Mesendoderm (in vitro differentiated cells): ENCODE measurements around the gene DRD2.

Source experiments
- DNase-seq: peaks from one replicate; pipeline ENCODE4 v3.0.0; 2013
- H2AK5ac ChIP-seq: 2 replicates; pipeline ENCODE4 v1.6.1; 2013; ENCODE audit warnings: low read length, inconsistent platforms
- H2BK120ac ChIP-seq: 2 replicates; pipeline ENCODE4 v1.6.1; 2013; ENCODE audit warnings: low read depth, mild to moderate bottlenecking, low read length, moderate library complexity, mixed read lengths
- H2BK15ac ChIP-seq: replicated peaks from 2 replicates; pipeline ENCODE4 v1.6.1; 2013; ENCODE audit warnings: low read depth, mild to moderate bottlenecking, moderate library complexity
- H2BK5ac ChIP-seq: 2 replicates; pipeline ENCODE4 v1.6.1; 2013; ENCODE audit warnings: low read length, inconsistent platforms
- H3K18ac ChIP-seq: 2 replicates; pipeline ENCODE4 v1.6.1; 2013; ENCODE audit warnings: mild to moderate bottlenecking, low read length, mixed read lengths
- H3K23ac ChIP-seq: one replicate; pipeline ENCODE4 v1.6.1; 2013; ENCODE audit warnings: low read length
- H3K27ac ChIP-seq: 2 replicates; pipeline ENCODE4 v1.5.1; 2013; ENCODE audit warnings: low read depth, mild to moderate bottlenecking, inconsistent platforms, low read length, moderate library complexity
- H3K27me3 ChIP-seq: 2 replicates; pipeline ENCODE4 v1.6.1; 2013; ENCODE audit warnings: low read length, control low read depth, mild to moderate bottlenecking, inconsistent platforms; ENCODE audit not compliant: insufficient read depth, poor library complexity
- H3K36me3 ChIP-seq: 2 replicates; pipeline ENCODE4 v1.6.1; 2013; ENCODE audit warnings: low read length, inconsistent platforms; ENCODE audit not compliant: control insufficient read depth, insufficient read depth
- H3K4ac ChIP-seq: one replicate; pipeline ENCODE4 v1.6.1; 2013; ENCODE audit warnings: low read depth, mild to moderate bottlenecking, low read length, moderate library complexity
- H3K4me1 ChIP-seq: 2 replicates; pipeline ENCODE4 v1.6.1; 2013; ENCODE audit warnings: low read depth, low read length, inconsistent platforms; ENCODE audit not compliant: control insufficient read depth
- H3K4me2 ChIP-seq: 2 replicates; pipeline ENCODE4 v1.6.1; 2013; ENCODE audit warnings: low read length
- H3K4me3 ChIP-seq: 2 replicates; pipeline ENCODE4 v1.5.1; 2013; ENCODE audit warnings: mild to moderate bottlenecking, low read length
- H3K56ac ChIP-seq: one replicate; pipeline ENCODE4 v1.6.1; 2013; ENCODE audit warnings: low read length
- H3K79me1 ChIP-seq: 2 replicates; pipeline ENCODE4 v1.6.1; 2013; ENCODE audit warnings: low read length, inconsistent platforms
- H3K79me2 ChIP-seq: 2 replicates; pipeline ENCODE4 v1.6.1; 2013; ENCODE audit warnings: mild to moderate bottlenecking, low read length; ENCODE audit not compliant: control insufficient read depth, insufficient read depth
- H3K9ac ChIP-seq: 2 replicates; pipeline ENCODE4 v1.6.1; 2013; ENCODE audit warnings: low read length, inconsistent platforms
- H4K5ac ChIP-seq: one replicate; pipeline ENCODE4 v1.6.1; 2013; ENCODE audit warnings: low read length
- H4K8ac ChIP-seq: one replicate; pipeline ENCODE4 v1.6.1; 2013; ENCODE audit warnings: low read depth, mild to moderate bottlenecking, control low read depth, low read length, moderate library complexity
- WGBS: extraction: QIAGEN DNeasy Blood & Tissue Kit; methylation state at CpG from one replicate; pipeline ENCODE4 v1.1.7; 2013; ENCODE audit warnings: low lambda C conversion rate, missing lambda C conversion rate; ENCODE audit not compliant: insufficient coverage; ENCODE audit errors: extremely low coverage; 5-methylcytosine and 5-hydroxymethylcytosine counted together

DRD2 gene

GRCh38 chr11:113517361-113517760 is 42.2 kb upstream of the DRD2 start:
- Histone ChIP-seq H2BK5ac (no peak overlapping the region), H3K27me3 (no peaks in the 10 kb centered on the region), H3K4me2 (no peak overlapping the region), H3K79me2 (no peaks in the 10 kb centered on the region), H3K4me3 (no peak overlapping the region), H3K9ac (no peak overlapping the region), H2AK5ac (no peak overlapping the region), H2BK120ac (no peak overlapping the region), H4K8ac (no peak overlapping the region), H3K27ac (no peak overlapping the region), H3K23ac (no peak overlapping the region), H2BK15ac (no peak overlapping the region), H3K4me1 (no peaks in the 10 kb centered on the region), H3K79me1 (no peaks in the 10 kb centered on the region), H3K56ac (no peak overlapping the region), H3K4ac (no peak overlapping the region), H3K18ac (no peak overlapping the region), H3K36me3 (no peaks in the 10 kb centered on the region), H4K5ac (no peak overlapping the region)
- no CpG with 5 or more reads among the region's 6 CpGs for WGBS
- DNase-seq, result no peak

GRCh38 chr11:113514856-113515255 is 39.7 kb upstream of the DRD2 start:
- Histone ChIP-seq H3K23ac (no peak overlapping the region), H4K5ac (no peak overlapping the region), H2BK5ac (no peak overlapping the region), H2BK120ac (no peak overlapping the region), H3K27ac (no peak overlapping the region), H3K79me2 (no peaks in the 10 kb centered on the region), H3K18ac (no peak overlapping the region), H3K56ac (no peak overlapping the region), H3K36me3 (no peaks in the 10 kb centered on the region), H3K4me2 (no peak overlapping the region), H3K9ac (no peak overlapping the region), H4K8ac (no peak overlapping the region), H3K4me3 (no peak overlapping the region), H2AK5ac (no peak overlapping the region), H3K79me1 (no peaks in the 10 kb centered on the region), H2BK15ac (no peak overlapping the region), H3K4ac (no peak overlapping the region), H3K27me3 (no peaks in the 10 kb centered on the region), H3K4me1 (no peaks in the 10 kb centered on the region)
- no peak for DNase-seq
- WGBS, result no CpG with 5 or more reads among the region's 2 CpGs

- no peak overlapping the region for H3K27ac ChIP-seq
- no peak overlapping the region for H3K56ac ChIP-seq
- H3K36me3 ChIP-seq, result no peaks in the 10 kb centered on the region
- no peak overlapping the region for H2BK5ac ChIP-seq
- H2AK5ac ChIP-seq, result no peak overlapping the region
- no peak overlapping the region for H3K9ac ChIP-seq
- H3K18ac ChIP-seq, result no peak overlapping the region
- H3K4me1 ChIP-seq, result peaks cover 2% of the 10 kb centered on the region
- DNase-seq, result no peak
- H3K4ac ChIP-seq, result no peak overlapping the region
- H3K79me2 ChIP-seq, result no peaks in the 10 kb centered on the region
- H4K5ac ChIP-seq, result no peak overlapping the region
- H3K4me2 ChIP-seq, result no peak overlapping the region
- H3K79me1 ChIP-seq, result no peaks in the 10 kb centered on the region
- H3K23ac ChIP-seq, result no peak overlapping the region
- no peak overlapping the region for H3K4me3 ChIP-seq
- no peaks in the 10 kb centered on the region for H3K27me3 ChIP-seq
- no peak overlapping the region for H2BK15ac ChIP-seq
- H2BK120ac ChIP-seq, result no peak overlapping the region
- no peak overlapping the region for H4K8ac ChIP-seq
Observed at GRCh38 chr11:113507341-113507740, 32.1 kb upstream of the DRD2 start.

- H3K4me1 ChIP-seq, result peaks cover 2% of the 10 kb centered on the region
- no CpG with 5 or more reads among the region's 1 CpG for WGBS
Observed at GRCh38 chr11:113506893-113507292, 31.7 kb upstream of the DRD2 start.

GRCh38 chr11:113506461-113506860 is 31.3 kb upstream of the DRD2 start:
- no peak for DNase-seq
- H3K4me3 ChIP-seq, result no peak overlapping the region
- no peak overlapping the region for H3K27ac ChIP-seq
- H3K56ac ChIP-seq, result no peak overlapping the region
- H4K5ac ChIP-seq, result no peak overlapping the region
- H2AK5ac ChIP-seq, result no peak overlapping the region
- WGBS, result no CpG with 5 or more reads among the region's 6 CpGs
- no peaks in the 10 kb centered on the region for H3K36me3 ChIP-seq
- no peak overlapping the region for H4K8ac ChIP-seq
- H3K18ac ChIP-seq, result no peak overlapping the region
- no peak overlapping the region for H3K4me2 ChIP-seq
- no peak overlapping the region for H2BK15ac ChIP-seq
- peaks cover 2% of the 10 kb centered on the region for H3K4me1 ChIP-seq
- no peak overlapping the region for H3K23ac ChIP-seq
- H3K79me1 ChIP-seq, result no peaks in the 10 kb centered on the region
- H3K9ac ChIP-seq, result no peak overlapping the region
- no peaks in the 10 kb centered on the region for H3K27me3 ChIP-seq
- no peak overlapping the region for H3K4ac ChIP-seq
- H2BK5ac ChIP-seq, result no peak overlapping the region
- no peaks in the 10 kb centered on the region for H3K79me2 ChIP-seq
- no peak overlapping the region for H2BK120ac ChIP-seq

More at GRCh38 chr11:113506893-113507292, 31.7 kb upstream of the DRD2 start:
- no peaks in the 10 kb centered on the region for H3K27me3 ChIP-seq
- H3K4me2 ChIP-seq, result no peak overlapping the region
- H3K27ac ChIP-seq, result no peak overlapping the region
- H3K79me2 ChIP-seq, result no peaks in the 10 kb centered on the region
- H2BK15ac ChIP-seq, result no peak overlapping the region
- no peak overlapping the region for H3K9ac ChIP-seq
- H3K4me3 ChIP-seq, result no peak overlapping the region
- no peak overlapping the region for H3K4ac ChIP-seq
- no peak overlapping the region for H2BK5ac ChIP-seq
- H3K36me3 ChIP-seq, result no peaks in the 10 kb centered on the region
- no peak overlapping the region for H3K23ac ChIP-seq
- H3K56ac ChIP-seq, result no peak overlapping the region
- DNase-seq, result no peak
- no peak overlapping the region for H3K18ac ChIP-seq
- no peak overlapping the region for H2AK5ac ChIP-seq
- H4K8ac ChIP-seq, result no peak overlapping the region
- H4K5ac ChIP-seq, result no peak overlapping the region
- H3K79me1 ChIP-seq, result no peaks in the 10 kb centered on the region
- H2BK120ac ChIP-seq, result no peak overlapping the region

- no peak overlapping the region for H4K5ac ChIP-seq
- no peak overlapping the region for H2AK5ac ChIP-seq
- DNase-seq, result peak; percentile 22
- no peak overlapping the region for H4K8ac ChIP-seq
- no peaks in the 10 kb centered on the region for H3K27me3 ChIP-seq
- H3K4me2 ChIP-seq, result no peak overlapping the region
- H3K4me3 ChIP-seq, result no peak overlapping the region
- no peak overlapping the region for H3K56ac ChIP-seq
- no peak overlapping the region for H3K9ac ChIP-seq
- no peak overlapping the region for H3K4ac ChIP-seq
- H2BK15ac ChIP-seq, result no peak overlapping the region
- H3K4me1 ChIP-seq, result peaks cover 2% of the 10 kb centered on the region
- no peaks in the 10 kb centered on the region for H3K79me1 ChIP-seq
- H3K18ac ChIP-seq, result no peak overlapping the region
- no peak overlapping the region for H3K27ac ChIP-seq
- H2BK5ac ChIP-seq, result no peak overlapping the region
- H3K79me2 ChIP-seq, result no peaks in the 10 kb centered on the region
- H3K23ac ChIP-seq, result no peak overlapping the region
- WGBS, result no CpG with 5 or more reads among the region's 12 CpGs
- no peak overlapping the region for H2BK120ac ChIP-seq
- H3K36me3 ChIP-seq, result no peaks in the 10 kb centered on the region
Observed at GRCh38 chr11:113505541-113506375, 30.6 kb upstream of the DRD2 start.
